ENCODE results near the gene NOD1. TPM values are rescaled to one million over a fixed set of nuclear protein-coding genes. Genes with fewer than 3 reads are reported as not detected.

Gene NOD1
- total and polyA plus RNA-seq, 3 experiments from 2014 or later = 8.4 to 8.8 (median 8.8) TPM

- H3K27ac Mint-ChIP-seq = peak overlapping the region in 3 of 8 donors; percentile 60 to 90 (median 72)
- CTCF ChIA-PET = no interaction called here
- POLR2A ChIA-PET = no interaction called here
- Histone ChIP-seq H3K9me3 (ENCODE audit: low read length) (no peaks in the 10 kb centered on the region), H3K27me3 (ENCODE audit: insufficient read depth, low read length, poor library complexity, severe bottlenecking) (no peaks in the 10 kb centered on the region), H3K4me1 (ENCODE audit: insufficient read depth, low read length) (peaks cover 11% of the 10 kb centered on the region), H3K27ac (ENCODE audit: low read depth, low read length) (no peak overlapping the region), H3K36me3 (ENCODE audit: insufficient read depth, low read length) (no peaks in the 10 kb centered on the region), H3K4me3 (ENCODE audit: low read length) (no peak overlapping the region)
- H3K36me3 Mint-ChIP-seq = peaks cover 0 to 40% (median 5%) of the 10 kb centered on the region in 3 donors
- no peaks in the 10 kb centered on the region for H3K9me3 Mint-ChIP-seq
- DNase-seq = no peak
- peaks cover 32 to 55% (median 49%) of the 10 kb centered on the region in 3 donors for H3K4me1 Mint-ChIP-seq
- H3K27me3 Mint-ChIP-seq = no peaks in the 10 kb centered on the region
- H3K4me3 Mint-ChIP-seq = no peak overlapping the region
These were observed 13.4 kb downstream of the NOD1 start for GRCh38 chr7:30465046-30465810.

- Mint-ChIP-seq H3K27ac (peak overlapping the region in 1 of 8 donors; percentile 43), H3K9me3 (no peaks in the 10 kb centered on the region), H3K4me3 (no peak overlapping the region), H3K4me1 (peaks cover 28 to 47% (median 42%) of the 10 kb centered on the region in 3 donors), H3K27me3 (no peaks in the 10 kb centered on the region), H3K36me3 (peaks cover 0 to 41% (median 6%) of the 10 kb centered on the region in 3 donors)
- CTCF ChIA-PET = no interaction called here
- peaks cover 11% of the 10 kb centered on the region for H3K4me1 ChIP-seq (ENCODE audit: insufficient read depth, low read length)
- no peak for DNase-seq
- no peak overlapping the region for H3K4me3 ChIP-seq (ENCODE audit: low read length)
- no peaks in the 10 kb centered on the region for H3K27me3 ChIP-seq (ENCODE audit: insufficient read depth, low read length, poor library complexity, severe bottlenecking)
- POLR2A ChIA-PET = no interaction called here
- H3K9me3 ChIP-seq (ENCODE audit: low read length) = no peaks in the 10 kb centered on the region
- H3K27ac ChIP-seq (ENCODE audit: low read depth, low read length) = no peak overlapping the region
- H3K36me3 ChIP-seq (ENCODE audit: insufficient read depth, low read length) = no peaks in the 10 kb centered on the region
These were observed 14.3 kb downstream of the NOD1 start for GRCh38 chr7:30464231-30464671.

- Histone ChIP-seq H3K27me3 (ENCODE audit: insufficient read depth, low read length, poor library complexity, severe bottlenecking) (no peaks in the 10 kb centered on the region), H3K4me3 (ENCODE audit: low read length) (no peak overlapping the region), H3K9me3 (ENCODE audit: low read length) (no peaks in the 10 kb centered on the region), H3K27ac (ENCODE audit: low read depth, low read length) (no peak overlapping the region), H3K36me3 (ENCODE audit: insufficient read depth, low read length) (no peaks in the 10 kb centered on the region), H3K4me1 (ENCODE audit: insufficient read depth, low read length) (peaks cover 6% of the 10 kb centered on the region)
- H3K4me3 Mint-ChIP-seq = no peak overlapping the region
- peaks cover 23 to 40% (median 36%) of the 10 kb centered on the region in 3 donors for H3K4me1 Mint-ChIP-seq
- H3K9me3 Mint-ChIP-seq = no peaks in the 10 kb centered on the region
- CTCF ChIA-PET = no interaction called here
- DNase-seq = no peak
- H3K27me3 Mint-ChIP-seq = no peaks in the 10 kb centered on the region
- H3K27ac Mint-ChIP-seq = peak overlapping the region in 3 of 8 donors; percentile 26 to 60 (median 54)
- POLR2A ChIA-PET = no interaction called here
- H3K36me3 Mint-ChIP-seq = peaks cover 0 to 41% (median 6%) of the 10 kb centered on the region in 3 donors
These were observed 15.0 kb downstream of the NOD1 start for GRCh38 chr7:30463405-30464145.

GRCh38 chr7:30462179-30462578 lies 16.4 kb downstream of the NOD1 start:
- Mint-ChIP-seq H3K27me3 (no peaks in the 10 kb centered on the region), H3K4me3 (no peak overlapping the region), H3K9me3 (no peaks in the 10 kb centered on the region), H3K27ac (peak overlapping the region in 1 of 8 donors; percentile 32), H3K36me3 (peaks cover 0 to 47% (median 4%) of the 10 kb centered on the region in 3 donors), H3K4me1 (peaks cover 12 to 28% (median 28%) of the 10 kb centered on the region in 3 donors)
- no peak overlapping the region for H3K27ac ChIP-seq (ENCODE audit: low read depth, low read length)
- H3K27me3 ChIP-seq (ENCODE audit: insufficient read depth, low read length, poor library complexity, severe bottlenecking) = no peaks in the 10 kb centered on the region
- ChIA-PET POLR2A (no interaction called here), CTCF (no interaction called here)
- H3K4me3 ChIP-seq (ENCODE audit: low read length) = no peak overlapping the region
- H3K4me1 ChIP-seq (ENCODE audit: insufficient read depth, low read length) = no peaks in the 10 kb centered on the region
- H3K9me3 ChIP-seq (ENCODE audit: low read length) = no peaks in the 10 kb centered on the region
- H3K36me3 ChIP-seq (ENCODE audit: insufficient read depth, low read length) = no peaks in the 10 kb centered on the region
- DNase-seq = no peak

GRCh38 chr7:30460246-30460633 lies 18.3 kb downstream of the NOD1 start:
- Mint-ChIP-seq H3K36me3 (peaks cover 0 to 65% (median 9%) of the 10 kb centered on the region in 3 donors), H3K4me3 (no peak overlapping the region), H3K27ac (peak overlapping the region in 2 of 8 donors; percentile 12 to 70), H3K27me3 (no peaks in the 10 kb centered on the region), H3K9me3 (no peaks in the 10 kb centered on the region), H3K4me1 (peaks cover 5 to 15% (median 8%) of the 10 kb centered on the region in 3 donors)
- H3K4me3 ChIP-seq (ENCODE audit: low read length) = no peak overlapping the region
- no peaks in the 10 kb centered on the region for H3K4me1 ChIP-seq (ENCODE audit: insufficient read depth, low read length)
- H3K27me3 ChIP-seq (ENCODE audit: insufficient read depth, low read length, poor library complexity, severe bottlenecking) = no peaks in the 10 kb centered on the region
- H3K27ac ChIP-seq (ENCODE audit: low read depth, low read length) = no peak overlapping the region
- POLR2A ChIA-PET = no interaction called here
- no peak for DNase-seq
- CTCF ChIA-PET = interaction anchor here (1.4 kb wide), 1 partner anchor 104 kb away, joined by 4 read pairs; no protein-coding TSS in a partner anchor
- H3K9me3 ChIP-seq (ENCODE audit: low read length) = no peaks in the 10 kb centered on the region
- peaks cover 6% of the 10 kb centered on the region for H3K36me3 ChIP-seq (ENCODE audit: insufficient read depth, low read length)

- ChIA-PET POLR2A (no interaction called here), CTCF (interaction anchor here (1.4 kb wide), 1 partner anchor 105 kb away, joined by 4 read pairs; no protein-coding TSS in a partner anchor)
- Histone ChIP-seq H3K4me3 (ENCODE audit: low read length) (no peak overlapping the region), H3K36me3 (ENCODE audit: insufficient read depth, low read length) (peaks cover 6% of the 10 kb centered on the region), H3K27me3 (ENCODE audit: insufficient read depth, low read length, poor library complexity, severe bottlenecking) (no peaks in the 10 kb centered on the region), H3K4me1 (ENCODE audit: insufficient read depth, low read length) (no peaks in the 10 kb centered on the region), H3K27ac (ENCODE audit: low read depth, low read length) (no peak overlapping the region), H3K9me3 (ENCODE audit: low read length) (no peaks in the 10 kb centered on the region)
- Mint-ChIP-seq H3K27me3 (no peaks in the 10 kb centered on the region), H3K4me3 (no peak overlapping the region), H3K4me1 (peaks cover under 1 to 10% (median 3%) of the 10 kb centered on the region in 3 donors), H3K9me3 (no peaks in the 10 kb centered on the region), H3K36me3 (peaks cover 0 to 69% (median 9%) of the 10 kb centered on the region in 3 donors), H3K27ac (peak overlapping the region in 3 of 8 donors; percentile 48 to 70 (median 67))
- no peak for DNase-seq
These were observed 18.9 kb downstream of the NOD1 start for GRCh38 chr7:30459591-30460245.

GRCh38 chr7:30458311-30458710 lies 20.3 kb downstream of the NOD1 start:
- no peaks in the 10 kb centered on the region for H3K27me3 Mint-ChIP-seq
- CTCF ChIA-PET = interaction anchor here (0.8 kb wide), 1 partner anchor 9 kb away, joined by 4 read pairs; no protein-coding TSS in a partner anchor
- Histone ChIP-seq H3K9me3 (ENCODE audit: low read length) (no peaks in the 10 kb centered on the region), H3K4me1 (ENCODE audit: insufficient read depth, low read length) (no peaks in the 10 kb centered on the region), H3K4me3 (ENCODE audit: low read length) (no peak overlapping the region), H3K27me3 (ENCODE audit: insufficient read depth, low read length, poor library complexity, severe bottlenecking) (no peaks in the 10 kb centered on the region), H3K36me3 (ENCODE audit: insufficient read depth, low read length) (peaks cover 14% of the 10 kb centered on the region), H3K27ac (ENCODE audit: low read depth, low read length) (no peak overlapping the region)
- POLR2A ChIA-PET = no interaction called here
- H3K36me3 Mint-ChIP-seq = peaks cover 4 to 79% (median 12%) of the 10 kb centered on the region in 3 donors
- no peaks in the 10 kb centered on the region for H3K9me3 Mint-ChIP-seq
- no peak for DNase-seq
- H3K4me1 Mint-ChIP-seq = no peaks in the 10 kb centered on the region
- H3K27ac Mint-ChIP-seq = peak overlapping the region in 4 of 8 donors; percentile 5 to 39 (median 25)
- H3K4me3 Mint-ChIP-seq = no peak overlapping the region

Data from CD8-positive, alpha-beta memory T cell (primary cell).